Measurements from ENCODE around the gene EHBP1L1.

GRCh38 chr11:65634109-65634436 is 58.2 kb downstream of the EHBP1L1 start:
- TF ChIP-seq EP300 (IDR thresholded peaks at IDR 0.05) (no peak), CTCF (IDR thresholded peaks at IDR 0.05) (no peak)

Data from tibial nerve (tissue), 4 donors.